GM18868 (cell line): ENCODE measurements around the gene ASH1L.

Experiments used
- ATAC-seq: cut with Tn5 transposase; IDR thresholded peaks from one replicate; pipeline ENCODE4 v1.9.1; 2021; ENCODE audit warnings: mild to moderate bottlenecking, moderate library complexity; ENCODE audit not compliant: unreplicated experiment

ASH1L gene

DNA sequence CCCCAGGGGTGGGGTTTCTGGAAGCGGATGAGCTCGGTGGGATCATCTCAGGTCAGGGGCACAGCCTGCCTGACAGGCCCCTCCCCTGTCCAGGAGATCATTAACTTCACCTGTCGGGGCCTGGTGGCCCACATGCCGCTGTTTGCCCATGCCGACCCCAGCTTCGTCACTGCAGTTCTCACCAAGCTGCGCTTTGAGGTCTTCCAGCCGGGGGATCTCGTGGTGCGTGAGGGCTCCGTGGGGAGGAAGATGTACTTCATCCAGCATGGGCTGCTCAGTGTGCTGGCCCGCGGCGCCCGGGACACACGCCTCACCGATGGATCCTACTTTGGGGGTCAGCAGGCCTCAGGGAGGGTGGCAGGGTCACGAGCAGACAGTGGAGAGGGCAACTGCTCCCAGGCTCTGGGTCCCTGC is 277.0 kb downstream of the ASH1L start:
- no peak for ATAC-seq
